ENCODE results near the gene SMTN.

The SMTN gene

DNA sequence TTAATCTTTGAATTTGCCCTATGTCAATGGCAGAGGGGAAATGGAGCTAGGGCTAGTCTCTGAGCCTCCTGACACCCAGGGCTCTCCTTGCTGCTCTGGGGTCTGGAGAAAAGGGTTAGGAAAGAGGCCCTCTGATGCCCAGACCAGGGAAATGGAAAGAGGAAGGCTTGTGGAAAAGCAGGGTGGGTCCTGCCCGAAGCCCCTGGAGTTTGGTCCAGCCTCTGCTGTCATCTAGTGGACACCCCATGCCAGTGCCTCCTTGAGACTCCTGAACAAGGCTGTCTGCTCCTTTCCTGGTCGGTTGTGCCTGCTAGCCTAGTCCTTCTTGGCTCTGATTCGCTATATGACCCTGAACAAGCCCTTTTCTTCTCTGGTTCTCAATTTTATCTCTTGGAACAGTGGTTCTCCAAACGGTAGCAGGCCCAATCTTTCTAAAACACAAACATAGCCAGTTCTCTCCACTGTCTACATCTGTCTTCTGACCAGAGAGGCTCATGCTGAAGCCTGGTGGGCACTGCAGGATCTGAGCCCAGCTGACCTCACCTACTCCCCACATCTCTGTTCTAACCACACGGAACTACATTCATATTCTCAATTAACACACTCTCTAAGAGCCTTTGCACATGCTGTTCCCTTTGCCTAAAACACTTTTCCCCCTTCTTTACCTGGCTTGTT is 68.0 kb downstream of the SMTN start:
- no peak for DNase-seq (ENCODE audit: low read depth in 4 of 4, low spot score in 1 of 4)

DNA sequence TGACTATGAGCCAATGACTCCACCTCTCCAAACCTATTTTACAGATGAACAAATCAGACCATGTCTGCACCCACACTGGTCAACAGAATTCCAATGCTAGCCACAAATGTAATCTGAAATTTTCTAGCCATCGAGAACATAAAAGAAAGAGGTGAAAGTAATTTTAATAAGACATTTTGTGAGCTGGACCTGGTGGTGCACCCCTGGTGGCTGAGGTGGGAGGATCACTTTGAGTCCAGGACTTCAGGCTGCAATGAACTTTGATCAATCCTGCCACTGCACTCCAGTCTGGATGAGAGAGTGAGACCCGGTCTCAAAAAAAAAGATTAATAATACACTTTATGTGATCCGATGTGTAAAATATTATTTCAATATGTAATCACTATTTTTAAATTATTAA is 69.5 kb downstream of the SMTN start:
- no peak for DNase-seq (ENCODE audit: low read depth in 4 of 4, low spot score in 1 of 4)

DNA sequence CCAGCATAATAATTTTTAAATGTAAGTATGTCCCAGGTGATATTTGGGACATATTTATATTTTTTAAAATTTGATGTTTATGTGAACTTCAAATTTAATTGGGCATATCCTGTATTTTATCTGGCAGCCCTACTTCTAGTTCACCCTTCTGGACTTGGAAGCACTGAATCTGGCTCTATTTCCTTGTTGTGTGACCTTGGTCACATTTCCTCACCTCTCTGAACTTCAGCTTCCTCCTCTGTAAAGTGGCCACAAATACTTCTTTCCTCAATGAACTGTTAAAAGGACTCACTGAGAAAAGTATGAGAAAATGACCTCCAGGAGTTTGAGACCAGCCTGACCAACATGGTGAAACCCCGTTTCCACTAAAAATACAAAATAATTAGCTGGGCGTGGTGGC is 70.8 kb downstream of the SMTN start:
- no peak for DNase-seq (ENCODE audit: low read depth in 4 of 4, low spot score in 1 of 4)

DNA sequence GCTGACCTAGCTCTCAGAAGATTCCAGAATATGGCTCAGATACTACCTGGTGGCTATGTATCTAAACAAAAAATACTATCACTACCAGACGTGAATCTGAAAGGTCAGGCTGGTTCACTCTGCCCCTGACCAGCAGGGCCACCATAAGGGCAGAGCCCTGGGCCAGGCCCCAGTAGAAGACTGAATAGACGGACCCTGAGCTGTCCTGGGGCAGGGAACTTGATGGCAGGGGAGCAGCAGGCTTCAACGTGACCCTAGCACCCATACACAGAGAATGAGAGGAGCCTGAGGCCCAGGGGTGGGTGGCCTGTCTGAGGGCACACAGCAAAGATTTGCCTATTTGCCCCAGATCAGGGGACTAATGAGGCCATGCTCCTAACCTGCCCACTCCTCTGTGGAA is 72.2 kb downstream of the SMTN start:
- DNase-seq (ENCODE audit: low read depth in 4 of 4, low spot score in 1 of 4) = no peak
